Measurements from ENCODE around the gene SLC36A4.
"Not testable (repeated sequence)": the region's sequence is repeated elsewhere in the genome, so short reads cannot be mapped to it uniquely, and the experiment has no call there.

DNA sequence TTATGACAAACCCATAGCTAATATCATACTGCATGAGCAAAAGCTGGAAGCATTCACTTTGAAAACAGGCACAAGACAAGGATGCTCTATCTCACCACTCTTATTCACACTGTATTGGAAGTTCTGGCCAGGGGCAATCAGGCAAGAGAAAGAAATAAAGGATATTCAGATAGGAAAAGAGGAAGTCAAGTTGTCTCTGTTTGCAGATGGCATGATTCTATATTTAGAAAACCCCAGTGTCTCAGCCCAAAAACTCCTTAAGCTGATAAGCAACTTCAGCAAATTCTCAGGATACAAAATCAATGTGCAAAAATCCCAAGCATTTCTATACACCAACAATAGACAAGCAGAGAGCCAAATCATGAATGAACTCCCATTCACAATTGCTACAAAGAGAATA, 86.6 kb downstream of the SLC36A4 start:
- not testable (repeated sequence) for TF ChIP-seq RAD21 (IDR thresholded peaks at IDR 0.05; ENCODE audit: low read depth); SRF (IDR thresholded peaks at IDR 0.05; ENCODE audit: low read depth); POLR2A (IDR thresholded peaks at IDR 0.05; ENCODE audit: borderline replicate concordance, extremely low read depth, insufficient read depth, insufficient read length)
